Endometrial microvascular endothelial cells (primary cell): ENCODE data around the gene CDKAL1. TPM values are rescaled to one million over a fixed set of nuclear protein-coding genes. Genes with fewer than 3 reads are reported as not detected.
"Not testable (repeated sequence)": the region's sequence is repeated elsewhere in the genome, so short reads cannot be mapped to it uniquely, and the experiment has no call there.

Experiments used
- in situ Hi-C: cut with HindIII; loops from 2 replicates; pipeline ENCODE4 v1.10.0; 2017; ENCODE audit warnings: low sequenced_read_pairs, low pct_unique_long_range_greater_than_20kb; ENCODE audit errors: inconsistent ontology term
- total RNA-seq: library from RNA; depleted of rRNA; stranded (reverse); fragments of >200 nt; gene quantifications from one replicate; pipeline ENCODE4 v1.2.3, GENCODE V29; 2015; ENCODE audit errors: inconsistent ontology term

The CDKAL1 gene
- total RNA-seq, 1 donor from 2014 or later, result 15.4 TPM

GRCh38 chr6:20620043-20620442 lies 85.8 kb downstream of the CDKAL1 start:
- in situ Hi-C loops, result no loop called here

DNA sequence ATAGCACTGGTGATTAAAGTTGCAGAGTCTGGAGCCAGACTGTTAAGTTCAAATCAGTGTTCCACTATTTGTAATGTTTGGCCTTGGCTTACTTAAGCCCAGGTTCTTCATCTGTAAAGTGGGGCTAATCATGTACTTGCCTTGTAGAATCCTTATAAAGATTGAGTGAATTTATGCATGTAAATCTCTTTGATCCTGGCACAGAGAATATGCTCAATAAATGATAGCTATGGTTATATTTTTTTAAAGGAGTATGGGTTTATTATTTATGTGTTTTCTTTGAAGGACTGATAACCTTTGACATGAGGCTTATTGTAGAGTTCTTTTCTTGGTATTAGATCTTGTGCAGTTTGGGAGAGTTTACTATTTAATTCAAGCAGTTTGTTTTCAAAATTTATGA lies 89.5 kb downstream of the CDKAL1 start:
- in situ Hi-C loops, result no loop called here

GRCh38 chr6:20626165-20626564 lies 91.9 kb downstream of the CDKAL1 start:
- in situ Hi-C loops, result no loop called here

GRCh38 chr6:20629509-20629908 lies 95.3 kb downstream of the CDKAL1 start:
- in situ Hi-C loops, result no loop called here

GRCh38 chr6:20630136-20630535 lies 95.9 kb downstream of the CDKAL1 start:
- in situ Hi-C loops, result no loop called here

DNA sequence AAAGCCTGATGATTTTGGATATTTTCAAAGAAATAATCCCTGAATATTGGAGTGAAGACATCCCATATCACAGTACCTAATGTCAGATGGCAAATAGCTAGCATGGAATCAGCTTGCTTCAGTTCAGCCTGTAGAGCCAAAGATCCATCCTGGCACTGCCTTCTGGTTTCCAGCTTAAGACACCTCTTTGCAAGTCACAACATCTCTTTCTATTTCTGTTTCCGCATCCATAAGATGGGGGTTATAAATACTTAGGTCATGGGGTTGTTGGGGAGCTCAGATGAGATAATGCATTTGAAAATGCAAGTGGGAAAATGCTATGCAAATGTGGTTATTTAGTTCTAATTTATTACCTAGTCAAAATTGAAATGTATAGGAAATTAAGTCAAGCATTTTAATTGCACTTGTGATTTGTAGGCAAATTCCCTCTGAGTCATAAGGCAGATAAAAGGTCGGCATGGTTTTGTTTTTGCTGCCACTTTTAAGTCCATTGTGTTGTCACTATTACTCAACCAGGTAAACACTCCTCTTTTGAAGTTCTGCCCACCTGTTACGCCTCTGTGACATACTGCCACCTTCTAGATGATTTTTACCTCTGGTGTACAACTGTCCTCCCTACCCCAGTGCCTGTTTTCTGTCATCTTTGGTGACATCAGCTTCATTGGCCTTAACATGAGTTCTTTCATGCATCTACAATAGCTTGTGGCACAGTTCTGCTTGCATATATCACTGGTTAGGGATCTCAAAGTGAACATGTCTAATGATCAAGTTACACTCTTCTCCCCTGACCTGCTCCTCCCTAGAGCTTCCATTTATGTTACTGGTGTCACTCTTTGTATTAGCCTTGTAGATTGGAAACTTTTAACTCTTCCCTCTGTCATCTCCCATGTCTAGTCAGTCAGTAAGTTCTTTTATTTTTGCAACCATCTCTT lies 96.6 kb downstream of the CDKAL1 start:
- in situ Hi-C loops, result no loop called here

- in situ Hi-C loops, result no loop called here
Observed at GRCh38 chr6:20631549-20631924, 97.3 kb downstream of the CDKAL1 start.

GRCh38 chr6:20632696-20633095 lies 98.4 kb downstream of the CDKAL1 start:
- in situ Hi-C loops, result no loop called here

DNA sequence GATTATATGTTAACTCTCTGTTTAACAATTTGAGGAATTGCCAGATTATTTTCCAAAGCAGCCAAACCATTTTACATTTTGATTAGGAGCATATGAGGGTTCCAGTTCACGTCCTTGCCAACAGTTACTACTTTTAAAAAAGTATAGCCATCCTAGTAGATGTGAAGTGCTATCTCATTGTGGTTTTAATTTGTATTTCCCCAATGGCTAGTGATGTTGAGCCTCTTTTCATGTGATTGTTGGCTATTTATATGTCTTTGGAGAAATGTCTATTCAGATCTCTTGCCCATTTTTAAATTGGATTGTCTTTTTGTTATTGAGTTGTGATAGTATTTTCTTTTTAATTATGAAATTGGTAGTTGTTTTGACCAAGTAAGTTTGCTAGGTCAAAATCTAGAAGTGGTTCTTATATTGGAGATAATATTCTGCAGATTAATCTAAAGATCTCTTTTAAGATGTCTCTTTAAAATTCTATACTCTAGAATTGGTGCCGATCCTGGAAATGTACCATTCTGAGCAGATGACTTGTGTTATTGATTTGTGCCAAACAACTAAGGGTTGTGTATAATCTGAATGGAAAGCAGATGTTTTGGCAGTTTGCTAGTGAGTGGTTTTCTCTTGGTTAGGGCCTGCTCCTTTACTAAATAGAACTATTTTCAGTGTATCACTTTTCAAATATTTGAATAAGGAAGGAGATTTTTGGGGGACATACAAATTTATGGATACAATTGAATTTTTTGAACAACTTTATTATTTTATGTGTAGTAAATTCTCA lies 99.5 kb downstream of the CDKAL1 start:
- in situ Hi-C loops, result no loop called here

GRCh38 chr6:20639161-20639560 lies 104.9 kb downstream of the CDKAL1 start:
- in situ Hi-C loops, result no loop called here

GRCh38 chr6:20640181-20640580 lies 105.9 kb downstream of the CDKAL1 start:
- in situ Hi-C loops, result no loop called here

GRCh38 chr6:20642441-20642840 lies 108.2 kb downstream of the CDKAL1 start:
- in situ Hi-C loops, result no loop called here

DNA sequence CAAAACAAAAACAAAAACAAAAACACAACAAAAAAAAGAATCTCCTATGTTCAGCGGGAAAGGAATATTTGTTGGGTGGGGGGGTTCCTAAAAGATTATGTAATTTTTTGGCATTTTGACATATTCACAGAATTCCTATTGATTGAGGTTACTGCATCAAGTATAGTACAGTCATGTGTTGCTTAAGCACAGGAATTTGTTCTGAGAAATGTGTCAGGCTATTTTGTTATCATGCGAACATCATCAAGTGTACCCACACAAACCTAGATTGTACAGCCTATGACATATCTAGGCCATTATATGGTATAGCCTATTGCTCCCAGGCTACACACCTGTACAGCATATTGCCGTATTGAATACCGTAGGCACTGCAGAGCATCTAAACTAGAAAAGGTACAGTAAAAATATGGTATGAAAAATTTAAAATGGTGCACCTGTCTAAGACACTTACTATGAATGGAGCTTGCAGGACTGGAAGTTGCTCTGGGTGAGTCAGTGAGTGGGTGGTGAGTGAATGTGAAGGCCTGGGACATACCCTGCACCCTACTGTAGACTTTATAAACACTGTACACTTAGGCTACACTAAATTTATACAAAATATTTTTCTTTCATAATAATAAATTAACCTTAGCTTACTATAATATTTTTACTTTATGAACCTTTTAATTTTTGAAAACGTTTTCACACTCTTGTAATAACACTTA lies 110.6 kb downstream of the CDKAL1 start:
- in situ Hi-C loops, result no loop called here

DNA sequence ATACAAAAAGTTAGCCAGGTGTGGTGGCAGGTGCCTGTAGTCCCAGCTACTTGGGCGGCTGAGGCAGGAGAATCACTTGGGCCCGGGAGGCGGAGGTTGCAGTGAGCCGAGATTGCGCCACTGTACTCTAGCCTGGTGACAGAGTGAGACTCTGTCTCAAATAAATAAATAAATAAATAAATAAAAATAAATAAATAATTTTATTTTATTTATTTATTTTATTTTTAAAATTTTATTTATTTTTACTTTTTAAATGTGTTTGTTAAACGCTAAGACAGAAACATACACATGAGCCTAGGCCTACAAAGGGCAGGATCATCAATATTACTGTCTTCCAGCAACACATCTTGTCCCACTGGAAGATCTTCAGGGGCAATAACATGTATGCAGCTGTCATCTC lies 111.3 kb downstream of the CDKAL1 start:
- in situ Hi-C loops, result not testable (repeated sequence)

DNA sequence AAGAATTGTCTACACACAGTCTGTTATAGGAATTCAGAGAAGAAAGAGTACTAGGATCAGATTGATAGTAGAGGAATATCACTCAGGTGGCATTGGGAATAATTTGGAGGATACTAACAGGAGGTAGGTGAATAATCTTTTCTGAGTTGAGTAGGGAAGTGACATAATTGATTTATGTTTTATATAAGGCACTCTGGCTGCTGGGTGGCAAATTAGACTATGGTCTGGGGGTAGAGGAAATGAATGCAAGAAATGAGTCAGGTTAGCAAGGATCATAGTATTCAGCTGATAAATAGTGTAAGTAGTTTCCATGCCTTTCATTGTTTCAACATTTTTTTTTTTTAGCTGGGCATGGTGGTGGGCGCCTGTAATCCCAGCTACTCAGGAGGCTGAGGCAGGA lies 113.3 kb downstream of the CDKAL1 start:
- in situ Hi-C loops, result no loop called here

GRCh38 chr6:20649696-20650470 lies 115.6 kb downstream of the CDKAL1 start:
- in situ Hi-C loops, result not testable (repeated sequence)

DNA sequence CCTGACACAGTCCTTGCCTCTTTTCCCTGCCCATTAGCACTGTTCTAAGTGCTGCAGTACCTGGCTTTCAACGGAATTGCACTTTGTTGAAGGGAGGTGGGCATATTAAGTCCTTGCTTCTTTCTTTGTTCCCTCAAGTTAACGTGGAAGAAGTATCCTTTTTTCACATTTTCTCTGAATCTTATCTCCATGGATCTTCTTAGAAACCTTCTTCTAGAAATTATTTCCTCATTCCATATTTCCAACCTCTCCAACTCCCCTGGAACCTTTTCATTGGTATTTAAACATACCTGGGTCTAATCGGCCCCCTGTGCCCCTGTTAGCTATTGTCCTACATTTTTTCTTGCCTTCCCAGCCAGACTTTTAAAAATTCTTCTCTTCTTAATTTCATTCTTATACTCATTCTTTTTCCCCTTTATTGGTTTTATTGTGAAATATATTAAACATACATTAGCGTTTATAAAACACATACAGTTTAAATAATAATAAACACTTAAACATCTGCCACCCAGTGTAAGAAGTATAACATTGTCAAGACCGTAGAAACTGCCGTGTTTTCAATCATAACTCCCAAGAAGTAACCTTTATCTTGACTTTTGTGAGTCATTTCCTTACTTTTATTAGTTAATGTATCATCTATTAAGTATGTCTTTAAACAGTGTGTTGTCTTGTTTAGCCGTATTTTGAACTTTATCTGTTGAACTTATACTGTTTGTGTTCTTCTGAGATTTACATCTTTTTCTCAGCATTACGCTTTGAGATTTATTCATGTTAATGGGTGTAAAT lies 118.2 kb downstream of the CDKAL1 start:
- in situ Hi-C loops, result no loop called here

- in situ Hi-C loops, result no loop called here
Observed at GRCh38 chr6:20653085-20653479, 118.8 kb downstream of the CDKAL1 start.
